GM12878 (cell line): ENCODE data around the gene CNTNAP2. TPM values are rescaled to one million over a fixed set of nuclear protein-coding genes. Genes with fewer than 3 reads are reported as not detected.

Source experiments
- ATAC-seq: fragments of 200-7000 bp; cut with Tn5 transposase; 3 replicates; pipeline ENCODE4 v1.9.1; 2020; ENCODE audit warnings: mild to moderate bottlenecking, moderate library complexity
- BruUV-seq: library from RNA; stranded (reverse); fragments of 400-500 nt; replicated peaks from 2 replicates; lab custom pipeline; 2021; lab: Mats Ljungman, UMichigan
- CTCF ChIA-PET: fragments of 300-600 bp; sonication (Branson Sonifier 250); formaldehyde crosslinking; extraction: SDS; loops from one replicate; lab custom pipeline; 2021; ENCODE audit warnings: inconsistent platforms; lab: Yijun Ruan, JAX
- POLR2A ChIA-PET: fragments of 350-600 bp; formaldehyde crosslinking; extraction: SDS; loops from one replicate; lab custom pipeline; 2021; ENCODE audit warnings: inconsistent platforms; lab: Charles Lee
- RAD21 ChIA-PET: fragments of 300-600 bp; sonication (Branson Sonifier 250); formaldehyde crosslinking; loops from one replicate; lab custom pipeline; 2023; ENCODE audit warnings: antibody characterized with exemption; ENCODE audit not compliant: unreplicated experiment; lab: Charles Lee
- SMC1A ChIA-PET: fragments of 300-600 bp; sonication (Branson Sonifier 250); formaldehyde crosslinking; loops from one replicate; lab custom pipeline; 2023; ENCODE audit not compliant: unreplicated experiment, uncharacterized antibody; lab: Charles Lee
- DNase-seq: peaks from one replicate; pipeline ENCODE4 v3.0.0-alpha.2; 2011; ENCODE audit warnings: low read depth, low spot score
- FAIRE-seq: peaks from 3 replicates; lab custom pipeline; 2011; peaks lifted over from hg19 to GRCh38; lab: Jason Lieb, UNC
- H2AFZ ChIP-seq: 2 replicates; pipeline ENCODE4 v1.6.0; 2011; ENCODE audit warnings: low read depth, low read length, control low read depth; ENCODE audit not compliant: control insufficient read depth
- H3K27ac ChIP-seq: 2 replicates; pipeline ENCODE4 v1.5.1; 2011; ENCODE audit warnings: control low read depth; ENCODE audit not compliant: control insufficient read depth, insufficient read depth
- H3K27me3 ChIP-seq, 2 experiments: replicated peaks in 1 of 2; 2 replicates each; pipeline versions ENCODE4 v1.6.0 to v1.6.1; 2011; ENCODE audit warnings: low read length in 1 of 2; ENCODE audit not compliant: control insufficient read depth in 2 of 2, insufficient read depth in 2 of 2
- H3K36me3 ChIP-seq, 2 experiments: 2 replicates each; pipeline ENCODE4 v1.5.1; 2011; ENCODE audit warnings: low read length in 1 of 2; ENCODE audit not compliant: control insufficient read depth in 2 of 2, insufficient read depth in 2 of 2
- H3K4me1 ChIP-seq: 2 replicates; pipeline ENCODE4 v1.6.1; 2011; ENCODE audit warnings: mild to moderate bottlenecking, low read length, moderate library complexity, mixed read lengths; ENCODE audit not compliant: control insufficient read depth, insufficient read depth
- H3K4me2 ChIP-seq: 2 replicates; pipeline ENCODE4 v1.6.0; 2011; ENCODE audit warnings: control low read depth; ENCODE audit not compliant: control insufficient read depth, insufficient read depth
- H3K4me3 ChIP-seq: fragments of 200-600 bp; sonication (generic); 2 replicates; pipeline ENCODE4 v1.5.1; 2016
- H3K79me2 ChIP-seq: 2 replicates; pipeline ENCODE4 v1.6.0; 2011; ENCODE audit warnings: low read length; ENCODE audit not compliant: control insufficient read depth, insufficient read depth
- H3K9ac ChIP-seq: 2 replicates; pipeline ENCODE4 v1.8.0; 2011; ENCODE audit warnings: low read length, control low read depth, mixed read lengths; ENCODE audit not compliant: control insufficient read depth, insufficient read depth
- H3K9me3 ChIP-seq: replicated peaks from 3 replicates; pipeline ENCODE4 v1.5.1; 2011; ENCODE audit warnings: mild to moderate bottlenecking, low read length; ENCODE audit not compliant: control insufficient read depth, insufficient read depth
- H4K20me1 ChIP-seq: 2 replicates; pipeline ENCODE4 v1.6.0; 2011; ENCODE audit not compliant: control insufficient read depth, insufficient read depth
- BACH1 ChIP-seq: fragments of 450-650 bp; IDR thresholded peaks from 2 replicates; pipeline ENCODE4 v1.6.1; 2017; ENCODE audit warnings: mild to moderate bottlenecking, borderline replicate concordance
- CBX5 ChIP-seq: sonication (generic); IDR thresholded peaks from 2 replicates; pipeline ENCODE4 v1.6.1; 2016; ENCODE audit warnings: low read depth, moderate library complexity, mild to moderate bottlenecking, inconsistent platforms
- EP300 ChIP-seq, 2 experiments: fragments of 150-350 bp in 1 of 2; IDR thresholded peaks; 2 replicates each; pipeline ENCODE4 v1.6.1; 2011 to 2012; ENCODE audit warnings: low read depth in 2 of 2, low read length in 2 of 2, borderline replicate concordance in 1 of 2, improper control_type of control experiment in 1 of 2, inconsistent platforms in 1 of 2; ENCODE audit not compliant: control insufficient read depth in 1 of 2
- FOXM1 ChIP-seq: IDR thresholded peaks from 2 replicates; pipeline ENCODE4 v1.6.1; 2012; ENCODE audit warnings: low read depth, mild to moderate bottlenecking, inconsistent platforms, low read length, moderate library complexity
- IKZF2 ChIP-seq, 2 experiments: fragments of 450-650 bp; IDR thresholded peaks; 2 replicates each; pipeline ENCODE4 v1.6.1; 2017; ENCODE audit warnings: mild to moderate bottlenecking in 2 of 2, moderate library complexity in 2 of 2
- KAT2A ChIP-seq: conservative IDR thresholded peaks from 2 replicates; pipeline ENCODE4 v1.6.1; 2011; ENCODE audit warnings: low read depth, low read length; ENCODE audit not compliant: control insufficient read depth
- NFIC ChIP-seq: IDR thresholded peaks from 2 replicates; pipeline ENCODE4 v1.6.1; 2012; ENCODE audit warnings: low read depth, mild to moderate bottlenecking, inconsistent platforms, low read length, moderate library complexity
- PBX3 ChIP-seq: IDR thresholded peaks from 2 replicates; pipeline ENCODE4 v1.6.1; 2011; ENCODE audit warnings: mild to moderate bottlenecking, low read depth, low read length, moderate library complexity; ENCODE audit not compliant: insufficient replicate concordance
- POLR2AphosphoS2 ChIP-seq: IDR thresholded peaks from 2 replicates; pipeline ENCODE4 v1.6.1; 2011; ENCODE audit warnings: low read depth, mild to moderate bottlenecking, low read length, improper control_type of control experiment, moderate library complexity
- POLR2AphosphoS5 ChIP-seq: IDR thresholded peaks from 2 replicates; pipeline ENCODE4 v1.6.1; 2011; ENCODE audit warnings: mild to moderate bottlenecking, low read length, inconsistent platforms
- RFX5 ChIP-seq: IDR thresholded peaks from 2 replicates; pipeline ENCODE4 v1.6.1; 2011; ENCODE audit warnings: low read depth, low read length, improper control_type of control experiment
- SMAD1 ChIP-seq: fragments of 450-650 bp; IDR thresholded peaks from 2 replicates; pipeline ENCODE4 v1.6.1; 2018; ENCODE audit warnings: mild to moderate bottlenecking, low read depth; ENCODE audit not compliant: partially characterized antibody
- SPI1 ChIP-seq: IDR thresholded peaks from 2 replicates; pipeline ENCODE4 v1.6.1; 2011; ENCODE audit warnings: low read depth, mild to moderate bottlenecking, low read length, moderate library complexity, borderline replicate concordance; ENCODE audit not compliant: insufficient read depth
- TCF12 ChIP-seq: IDR thresholded peaks from 2 replicates; pipeline ENCODE4 v1.6.1; 2011; ENCODE audit warnings: low read depth, mild to moderate bottlenecking, low read length
- TCF3 ChIP-seq: IDR thresholded peaks from 2 replicates; pipeline ENCODE4 v1.6.1; 2012; ENCODE audit warnings: low read depth, mild to moderate bottlenecking, low read length, borderline replicate concordance; ENCODE audit not compliant: insufficient read depth
- ZZZ3 ChIP-seq: IDR thresholded peaks from 2 replicates; pipeline ENCODE4 v1.6.1; 2011; ENCODE audit warnings: low read depth; ENCODE audit not compliant: control insufficient read depth, insufficient read length
- WGBS: methylation state at CpG from one replicate; pipeline ENCODE4 v1.1.6; 2016; ENCODE audit warnings: low lambda C conversion rate; ENCODE audit not compliant: insufficient replicate concordance, insufficient coverage; ENCODE audit errors: missing lambda C conversion rate; 5-methylcytosine and 5-hydroxymethylcytosine counted together
- in situ Hi-C: fragments of 300-500 bp; cut with MboI; formaldehyde crosslinking; loops from 9 replicates; pipeline ENCODE4 v1.14.3; 2018; ENCODE audit warnings: mixed read lengths
- intact Hi-C: fragments of 100-400 bp; cut with micrococcal nuclease; formaldehyde crosslinking; loops from one replicate; pipeline ENCODE4 v1.14.2; 2022; ENCODE audit not compliant: unreplicated experiment
- polyA plus RNA-seq, 11 experiments: library from polyadenylated mRNA; depleted of rRNA in 4 of 11; unstranded in 6 of 11; stranded (reverse) in 5 of 11; fragments of >200 nt; fragmentation: Nextera tagmentation in 4 of 11; fragmentation: Illumina TruSeq in 1 of 11; extraction: Ambion mirVana in 4 of 11; extraction: Trizol in 1 of 11; gene quantifications; 1 replicate in 1 of 11; 2 replicates in 10 of 11; pipeline versions ENCODE4 v1.2.1 to v1.2.3, GENCODE V29; 2011 to 2016; ENCODE audit warnings: inconsistent platforms in 2 of 11, missing spikeins in 2 of 11, low read depth in 1 of 11
- total RNA-seq, 4 experiments: library from RNA; depleted of rRNA in 3 of 4; stranded (reverse); fragments of >200 nt in 3 of 4; fragmentation: Illumina TruSeq in 1 of 4; extraction: Trizol in 1 of 4; gene quantifications; 2 replicates each; pipeline versions ENCODE4 v1.2.1 to v1.2.3, GENCODE V29; 2013 to 2021
- TF ChIP-seq, protein P1 (sequence below): IDR thresholded peaks from 2 replicates; pipeline ENCODE4 v1.6.1; 2011; ENCODE audit warnings: borderline replicate concordance, low read depth, mild to moderate bottlenecking, moderate library complexity, mixed read lengths, low read length; ENCODE audit not compliant: insufficient read depth; ENCODE audit errors: extremely low read length

Gene CNTNAP2
- total and polyA plus RNA-seq, 10 of the 15 experiments (the other 5 are each of a cell fraction or from before 2014, with no cell fraction given): 0.03 to 0.08 (median 0.03) TPM; not detected in 7

DNA sequence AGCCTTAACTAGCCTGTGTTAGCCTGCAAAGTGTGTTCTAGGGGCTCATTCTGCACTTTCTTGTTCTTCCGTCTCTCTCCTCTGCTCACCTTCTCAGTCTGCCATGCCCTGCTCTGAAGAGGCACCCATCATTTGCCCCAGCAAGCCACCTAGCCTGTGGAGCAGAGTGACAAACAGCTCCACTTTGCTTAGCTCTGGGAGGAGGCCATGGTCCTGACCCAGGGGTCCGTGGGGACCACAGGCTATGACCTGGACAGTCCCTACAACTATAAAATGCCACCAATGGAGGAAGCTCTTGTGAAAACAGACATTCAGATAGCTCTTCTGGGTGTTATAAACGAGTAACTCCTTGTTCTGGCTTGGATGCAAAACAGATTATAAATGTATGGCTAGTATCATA is 1029.6 kb downstream of the CNTNAP2 start:
- Histone ChIP-seq H2AFZ (no peak overlapping the region), H3K79me2 (no peaks in the 10 kb centered on the region), H3K27me3 (no peaks in the 10 kb centered on the region), H3K36me3 (no peaks in the 10 kb centered on the region), H3K9me3 (no peaks in the 10 kb centered on the region), H3K4me2 (no peak overlapping the region), H3K4me3 (no peak overlapping the region), H3K9ac (no peak overlapping the region), H4K20me1 (no peaks in the 10 kb centered on the region), H3K27ac (no peak overlapping the region), H3K4me1 (no peaks in the 10 kb centered on the region)
- ChIA-PET SMC1A (interaction anchor here (0.6 kb wide), 1 partner anchor 51 kb away, joined by 3 read pairs; no protein-coding TSS in a partner anchor), POLR2A (no interaction called here), RAD21 (no interaction called here), CTCF (no interaction called here)
- intact Hi-C loops (no loop called here), in situ Hi-C loops (no loop called here)
- BruUV-seq: no TSS peak
- ATAC-seq (no peak), FAIRE-seq (no peak), DNase-seq (no peak)
- WGBS: 32% methylated on average over 3 of the region's 3 CpGs
- TF ChIP-seq BACH1 (no peak), POLR2AphosphoS5 (no peak), ZZZ3 (no peak), CBX5 (no peak)

- Histone ChIP-seq H3K9ac (no peak overlapping the region), H4K20me1 (no peaks in the 10 kb centered on the region), H3K9me3 (no peaks in the 10 kb centered on the region), H2AFZ (no peak overlapping the region), H3K27ac (no peak overlapping the region), H3K4me1 (no peaks in the 10 kb centered on the region), H3K4me2 (no peak overlapping the region), H3K4me3 (no peak overlapping the region), H3K36me3 (no peaks in the 10 kb centered on the region), H3K79me2 (no peaks in the 10 kb centered on the region), H3K27me3 (no peaks in the 10 kb centered on the region)
- ChIA-PET RAD21 (no interaction called here), POLR2A (no interaction called here), CTCF (no interaction called here), SMC1A (interaction anchor here (1.3 kb wide), 1 partner anchor 32 kb away, joined by 3 read pairs; no protein-coding TSS in a partner anchor)
- no peak for DNase-seq
- ATAC-seq: no peak
- intact Hi-C loops: no loop called here
- no peak for FAIRE-seq
- no TSS peak for BruUV-seq
- in situ Hi-C loops: no loop called here
- TF ChIP-seq NFIC (no peak), SMAD1 (no peak), FOXM1 (no peak), RFX5 (no peak), TCF12 (no peak), BACH1 (no peak), SPI1 (no peak), PBX3 (no peak), IKZF2 (IDR thresholded peaks at IDR 0.05) (no peak), TCF3 (no peak), POLR2AphosphoS2 (no peak), KAT2A (no peak), EP300 (IDR thresholded peaks at IDR 0.05; ENCODE audit: borderline replicate concordance in 1 of 2, control insufficient read depth in 1 of 2, low read depth in 2 of 2, low read length in 2 of 2) (no peak)
- TF ChIP-seq, protein P1, sequence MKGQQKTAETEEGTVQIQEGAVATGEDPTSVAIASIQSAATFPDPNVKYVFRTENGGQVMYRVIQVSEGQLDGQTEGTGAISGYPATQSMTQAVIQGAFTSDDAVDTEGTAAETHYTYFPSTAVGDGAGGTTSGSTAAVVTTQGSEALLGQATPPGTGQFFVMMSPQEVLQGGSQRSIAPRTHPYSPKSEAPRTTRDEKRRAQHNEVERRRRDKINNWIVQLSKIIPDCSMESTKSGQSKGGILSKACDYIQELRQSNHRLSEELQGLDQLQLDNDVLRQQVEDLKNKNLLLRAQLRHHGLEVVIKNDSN: no peak
These were observed 1035.1 kb downstream of the CNTNAP2 start for GRCh38 chr7:147151661-147152060.
